Activated gamma-delta T cell (primary cell): ENCODE measurements around the gene ANKRD33B.

Experiments
- DNase-seq: peaks from one replicate; lab custom pipeline; 2025; lab: John Stamatoyannopoulos, UW

ANKRD33B gene

GRCh38 chr5:10579536-10580521 lies 16.0 kb downstream of the ANKRD33B start:
- no peak for DNase-seq

GRCh38 chr5:10580531-10581423 lies 16.9 kb downstream of the ANKRD33B start:
- DNase-seq, result no peak

GRCh38 chr5:10581424-10581748 lies 17.5 kb downstream of the ANKRD33B start:
- no peak for DNase-seq

- no peak for DNase-seq
Measured at GRCh38 chr5:10581867-10582511, 18.1 kb downstream of the ANKRD33B start.

GRCh38 chr5:10582512-10582897 lies 18.6 kb downstream of the ANKRD33B start:
- no peak for DNase-seq

- DNase-seq, result no peak
Measured at GRCh38 chr5:10583663-10584572, 20.0 kb downstream of the ANKRD33B start.

GRCh38 chr5:10584714-10585517 lies 21.0 kb downstream of the ANKRD33B start:
- DNase-seq, result no peak

- no peak for DNase-seq
Measured at GRCh38 chr5:10585518-10585915, 21.6 kb downstream of the ANKRD33B start.

GRCh38 chr5:10586008-10586407 lies 22.1 kb downstream of the ANKRD33B start:
- DNase-seq, result no peak

- no peak for DNase-seq
Measured at GRCh38 chr5:10586555-10586954, 22.7 kb downstream of the ANKRD33B start.

GRCh38 chr5:10588109-10588775 lies 24.4 kb downstream of the ANKRD33B start:
- DNase-seq, result no peak

GRCh38 chr5:10588779-10589447 lies 25.0 kb downstream of the ANKRD33B start:
- no peak for DNase-seq

GRCh38 chr5:10590226-10590999 lies 26.5 kb downstream of the ANKRD33B start:
- DNase-seq, result no peak

- DNase-seq, result no peak
Measured at GRCh38 chr5:10591159-10591558, 27.3 kb downstream of the ANKRD33B start.

- no peak for DNase-seq
Measured at GRCh38 chr5:10591966-10592365, 28.1 kb downstream of the ANKRD33B start.

GRCh38 chr5:10592601-10593000 lies 28.7 kb downstream of the ANKRD33B start:
- no peak for DNase-seq

GRCh38 chr5:10593531-10594181 lies 29.8 kb downstream of the ANKRD33B start:
- no peak for DNase-seq
